ENCODE measurements around the gene SFT2D1.

The SFT2D1 gene

DNA sequence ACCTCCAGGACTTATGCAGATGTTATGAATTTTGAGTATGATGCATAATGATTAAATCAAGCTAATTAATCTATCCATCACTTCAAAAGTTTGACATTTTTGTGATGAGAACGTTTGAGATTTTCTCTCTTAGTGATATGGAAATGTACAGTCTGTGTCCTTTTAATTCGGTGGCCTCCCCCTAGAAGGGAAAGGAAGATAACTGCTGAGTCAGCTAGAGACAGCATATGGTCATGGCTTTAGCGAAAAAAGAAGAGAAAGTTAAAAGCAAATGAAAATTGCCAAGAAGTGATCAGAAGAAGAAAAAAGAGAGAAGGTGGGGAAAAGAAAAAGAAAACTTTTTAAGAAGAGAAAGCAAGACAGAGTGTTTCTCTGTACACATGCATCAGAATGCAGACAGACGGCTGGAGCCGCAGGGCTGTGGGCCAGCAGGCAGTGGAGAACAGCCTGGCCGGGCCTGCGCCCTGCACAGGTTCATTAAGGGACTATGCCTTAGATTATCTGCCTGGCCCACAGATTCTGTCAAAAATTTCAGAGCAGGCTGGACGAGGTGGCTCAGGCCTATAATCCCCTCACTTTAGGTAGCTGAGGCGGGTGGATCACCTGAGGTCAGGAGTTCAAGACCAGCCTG is 41.9 kb downstream of the SFT2D1 start:
- no peak for TF ChIP-seq POLR2A (IDR thresholded peaks at IDR 0.05; ENCODE audit: low read depth, low read length)

DNA sequence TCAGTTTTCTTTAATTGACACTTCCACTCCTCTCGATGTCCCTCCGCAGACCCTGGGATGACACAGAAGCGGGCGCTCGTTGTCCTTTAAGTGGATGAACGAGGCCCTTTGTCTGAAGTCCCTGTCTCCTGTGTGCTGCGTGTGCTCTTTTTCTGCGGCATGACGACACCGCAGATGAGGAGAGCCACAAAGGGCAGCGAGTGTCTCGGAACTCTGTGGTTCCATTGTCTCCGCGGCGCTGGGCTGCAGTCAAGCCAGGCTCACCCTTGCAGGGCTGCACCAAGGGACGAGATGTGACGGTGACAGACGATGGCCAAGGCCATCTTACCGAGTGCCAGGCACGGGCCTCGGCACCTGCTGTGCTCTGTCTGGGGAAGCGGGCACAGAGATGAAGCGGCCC is 44.7 kb downstream of the SFT2D1 start:
- TF ChIP-seq POLR2A (IDR thresholded peaks at IDR 0.05; ENCODE audit: low read depth, low read length): no peak
- DNase-seq (ENCODE audit: insufficient read length, low spot score) (no peak), FAIRE-seq (no peak)

More for the DNA sequence above, 41.9 kb downstream of the SFT2D1 start:
- DNase-seq (ENCODE audit: insufficient read length, low spot score): no peak
- FAIRE-seq: no peak

DNA sequence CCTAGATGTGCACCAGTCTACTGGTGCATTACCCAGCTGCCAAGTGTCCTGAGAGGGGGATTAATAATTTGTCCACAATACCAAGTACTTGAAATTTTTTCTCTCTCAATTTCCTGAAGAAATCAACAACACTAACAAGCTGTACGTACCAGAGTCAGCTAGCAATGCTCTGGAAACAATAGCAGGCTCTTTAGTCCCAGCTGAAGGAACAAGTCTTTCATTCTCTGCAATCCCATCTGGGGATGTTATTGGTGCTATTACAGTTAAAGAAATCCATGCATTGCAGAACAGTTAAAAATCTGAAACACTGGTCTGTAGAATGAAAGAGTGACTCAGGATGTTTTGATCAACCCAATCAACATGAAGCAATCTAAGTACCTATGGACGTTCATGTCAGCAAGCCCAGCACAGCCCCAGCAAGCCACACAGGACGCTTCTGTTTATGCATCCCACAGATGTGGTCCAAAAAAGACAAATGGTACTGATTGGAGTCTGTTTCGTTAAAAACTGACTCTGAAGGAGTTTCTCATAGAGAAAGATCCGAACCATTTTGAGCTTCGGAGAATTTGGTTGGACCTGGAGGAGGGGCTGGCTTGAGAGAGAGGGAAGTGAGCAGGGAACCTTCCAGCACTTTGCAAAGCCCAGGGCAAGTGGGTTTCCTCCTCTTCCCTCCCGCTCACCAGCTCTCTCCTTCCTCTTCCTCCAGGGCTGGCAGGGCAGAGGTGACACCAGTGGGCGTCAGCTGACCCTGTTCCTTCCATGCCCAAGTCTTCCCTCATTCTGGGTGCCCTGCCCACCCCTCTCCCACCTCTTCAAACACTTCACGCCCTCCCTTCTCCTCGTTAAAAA is 46.1 kb downstream of the SFT2D1 start:
- FAIRE-seq (no peak), DNase-seq (ENCODE audit: insufficient read length, low spot score) (no peak)

DNA sequence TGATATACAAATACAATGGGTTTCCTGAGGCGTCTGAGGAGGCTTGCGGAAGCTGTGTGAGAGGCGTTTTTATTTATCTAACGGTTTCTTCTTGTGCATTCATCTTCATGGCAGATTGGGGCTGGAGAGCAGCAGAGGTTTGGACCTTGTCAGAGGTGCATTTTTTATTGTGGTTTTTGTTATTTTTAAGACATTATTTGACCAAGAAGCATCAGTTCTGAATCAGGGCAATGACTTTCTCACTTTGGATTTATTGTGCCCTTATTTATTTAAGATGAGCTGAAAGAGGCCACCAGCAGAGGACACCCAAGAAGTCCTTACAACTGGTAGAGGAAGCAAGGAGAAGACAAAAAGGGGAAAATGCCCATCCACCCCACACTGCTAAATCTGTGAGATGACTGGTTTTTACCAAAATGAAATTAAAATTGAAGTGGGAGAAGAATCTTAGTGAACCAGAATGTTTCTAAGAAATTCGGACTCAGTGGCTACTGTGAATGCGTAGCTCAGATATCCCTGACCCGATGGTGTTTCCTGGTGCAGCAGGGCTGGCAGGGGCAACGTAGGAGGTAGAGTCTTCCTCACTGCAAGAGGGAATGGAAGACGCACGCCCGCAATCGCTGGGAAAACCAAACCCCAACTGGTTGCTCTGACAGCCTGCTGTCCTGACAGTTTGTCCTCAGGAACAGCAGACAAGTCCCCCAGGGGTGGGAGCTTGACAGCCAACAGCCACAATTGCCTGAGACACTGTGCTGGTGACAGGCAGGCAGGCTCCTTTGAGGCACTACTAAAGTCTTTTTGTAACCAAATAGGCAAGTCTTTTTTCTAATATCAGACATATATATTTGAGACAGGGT is 48.4 kb downstream of the SFT2D1 start:
- DNase-seq (ENCODE audit: insufficient read length, low spot score): no peak
- no peak for FAIRE-seq
- no peak for TF ChIP-seq POLR2A (IDR thresholded peaks at IDR 0.05; ENCODE audit: low read depth, low read length)

More for the DNA sequence above, 46.1 kb downstream of the SFT2D1 start:
- TF ChIP-seq POLR2A (IDR thresholded peaks at IDR 0.05; ENCODE audit: low read depth, low read length): no peak

DNA sequence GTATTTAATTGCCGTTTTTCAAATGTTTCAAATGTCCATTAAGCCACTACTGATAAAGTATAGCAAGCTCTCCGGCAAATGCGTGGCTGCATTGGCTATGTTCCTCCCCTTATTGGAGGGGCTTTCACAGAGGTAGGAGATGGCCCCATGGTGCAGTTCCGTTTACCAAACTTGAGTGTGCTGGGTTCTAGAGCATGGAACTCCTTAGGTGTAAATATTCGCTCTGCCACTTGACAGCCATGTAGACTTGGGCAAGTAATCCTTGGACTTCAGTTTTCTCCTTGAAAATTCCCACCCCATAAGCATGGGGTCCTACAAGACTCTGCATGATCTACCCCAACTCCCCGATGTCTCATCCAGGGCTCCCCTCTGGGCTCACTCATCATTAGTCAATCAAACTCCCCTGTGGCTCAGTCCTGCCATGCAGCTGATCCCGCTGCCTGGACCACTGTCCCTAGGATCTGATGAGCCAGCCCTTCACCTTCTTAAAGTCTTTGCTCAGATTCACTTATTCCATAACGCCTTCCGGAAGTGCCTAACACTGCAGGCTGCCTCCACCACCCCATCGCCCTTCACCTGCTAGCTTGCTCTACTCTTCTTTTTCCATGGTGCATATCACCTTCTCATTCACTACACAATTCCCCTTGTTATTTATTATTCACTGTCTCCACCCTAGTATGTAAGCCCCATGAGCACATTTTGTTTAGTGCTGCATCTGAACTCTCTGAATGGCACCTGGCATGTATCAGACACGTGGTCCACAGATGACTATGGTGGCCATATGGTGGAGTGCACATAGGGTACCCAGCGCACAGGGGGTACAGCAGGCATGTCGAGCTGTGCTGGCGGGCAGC is 52.9 kb downstream of the SFT2D1 start:
- FAIRE-seq (no peak), DNase-seq (ENCODE audit: insufficient read length, low spot score) (no peak)
- no peak for TF ChIP-seq POLR2A (IDR thresholded peaks at IDR 0.05; ENCODE audit: low read depth, low read length)

DNA sequence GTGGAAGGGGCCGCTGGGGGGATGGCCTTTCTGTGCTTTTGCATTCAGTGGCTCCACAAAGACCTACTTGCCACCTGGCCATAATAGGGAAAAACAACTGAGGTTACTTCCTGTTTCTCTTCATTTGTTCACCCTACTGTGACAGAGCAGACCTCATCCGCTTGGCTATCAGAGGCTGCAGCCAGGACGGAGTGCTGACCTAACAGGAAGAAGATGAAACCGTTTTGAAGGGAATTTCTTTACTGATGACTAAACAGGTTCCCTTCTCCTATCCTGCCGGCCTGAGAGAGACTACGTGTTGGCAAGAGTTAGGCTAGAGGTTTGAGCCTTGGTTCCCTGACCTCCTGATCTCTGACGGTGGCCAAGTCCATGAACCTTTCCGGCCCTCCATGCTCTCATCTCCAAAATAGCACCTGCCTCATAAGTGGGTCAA is 55.5 kb downstream of the SFT2D1 start:
- no peak for FAIRE-seq
- DNase-seq (ENCODE audit: insufficient read length, low spot score): no peak
- TF ChIP-seq POLR2A (IDR thresholded peaks at IDR 0.05; ENCODE audit: low read depth, low read length): no peak

DNA sequence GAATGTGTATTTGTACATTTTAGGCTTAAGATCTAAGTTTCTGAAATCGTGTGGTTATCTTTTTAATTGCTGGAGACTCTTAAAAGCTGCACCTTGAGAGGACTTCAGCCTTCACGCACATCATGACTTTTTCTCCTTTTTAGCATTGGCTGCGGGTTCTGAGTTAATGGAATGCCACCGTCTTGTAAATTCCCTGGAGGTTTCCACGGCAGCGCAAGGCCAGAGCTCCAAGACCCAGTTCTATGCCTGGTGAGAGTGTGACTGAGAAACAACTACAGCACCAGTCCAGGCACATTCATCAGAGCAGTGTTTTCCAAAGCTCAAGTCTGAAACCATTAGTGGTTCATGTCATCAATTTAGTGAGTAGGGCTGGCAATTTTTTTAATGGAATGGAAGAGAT is 57.1 kb downstream of the SFT2D1 start:
- TF ChIP-seq POLR2A (IDR thresholded peaks at IDR 0.05; ENCODE audit: low read depth, low read length): no peak
- FAIRE-seq (no peak), DNase-seq (ENCODE audit: insufficient read length, low spot score) (no peak)

DNA sequence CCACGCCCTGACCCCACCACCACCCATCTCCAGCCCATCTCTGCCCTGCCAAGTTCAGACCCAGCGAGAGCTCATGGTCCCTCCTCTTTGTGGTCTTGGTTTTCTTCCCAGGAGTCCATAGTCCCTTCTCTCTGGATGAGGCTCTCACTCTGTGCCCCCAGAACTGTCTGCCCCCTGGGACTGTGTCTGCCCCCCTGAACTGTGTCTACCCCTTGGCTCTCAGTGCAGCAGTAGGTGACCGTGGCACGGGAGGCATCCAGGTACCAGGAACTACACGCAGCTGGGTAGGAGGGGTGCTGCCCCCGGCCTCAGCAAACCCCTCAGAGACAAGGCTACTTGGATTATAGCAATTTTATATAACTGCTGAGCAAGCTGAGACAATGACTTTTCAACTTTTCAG is 57.7 kb downstream of the SFT2D1 start:
- DNase-seq (ENCODE audit: insufficient read length, low spot score): no peak
- no peak for TF ChIP-seq POLR2A (IDR thresholded peaks at IDR 0.05; ENCODE audit: low read depth, low read length)
- no peak for FAIRE-seq

DNA sequence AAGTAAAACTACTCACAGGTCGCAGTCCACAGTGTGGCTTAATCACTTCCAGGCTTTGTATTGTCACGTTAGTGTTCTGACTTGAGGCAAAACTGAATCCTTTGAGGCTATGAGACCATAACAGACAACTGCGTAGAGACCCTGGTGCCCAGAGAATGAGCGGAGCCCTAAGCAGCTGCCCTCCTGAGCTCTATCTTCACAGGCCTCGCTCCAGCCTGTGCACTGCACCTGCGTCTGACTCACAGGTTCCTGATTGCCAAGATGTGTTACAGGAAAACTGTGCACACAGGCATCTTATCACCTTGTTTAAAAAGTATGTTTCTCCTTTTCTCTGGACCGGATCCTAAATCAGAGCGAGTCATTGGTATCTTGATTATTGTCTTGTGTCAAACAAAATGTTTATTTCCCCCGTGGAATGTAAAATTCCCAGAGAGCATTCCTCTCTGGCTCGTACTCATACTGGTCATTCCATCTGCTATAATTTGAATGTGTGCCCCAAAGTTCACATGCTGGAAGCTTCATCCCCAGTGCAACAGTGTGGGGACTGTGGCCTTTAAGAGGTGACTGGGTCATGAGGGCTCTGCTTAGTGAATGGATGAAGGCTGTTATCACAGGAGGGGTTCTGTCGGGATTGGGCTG is 59.8 kb downstream of the SFT2D1 start:
- FAIRE-seq (no peak), DNase-seq (ENCODE audit: insufficient read length, low spot score) (no peak)
- TF ChIP-seq POLR2A (IDR thresholded peaks at IDR 0.05; ENCODE audit: low read depth, low read length): no peak

DNA sequence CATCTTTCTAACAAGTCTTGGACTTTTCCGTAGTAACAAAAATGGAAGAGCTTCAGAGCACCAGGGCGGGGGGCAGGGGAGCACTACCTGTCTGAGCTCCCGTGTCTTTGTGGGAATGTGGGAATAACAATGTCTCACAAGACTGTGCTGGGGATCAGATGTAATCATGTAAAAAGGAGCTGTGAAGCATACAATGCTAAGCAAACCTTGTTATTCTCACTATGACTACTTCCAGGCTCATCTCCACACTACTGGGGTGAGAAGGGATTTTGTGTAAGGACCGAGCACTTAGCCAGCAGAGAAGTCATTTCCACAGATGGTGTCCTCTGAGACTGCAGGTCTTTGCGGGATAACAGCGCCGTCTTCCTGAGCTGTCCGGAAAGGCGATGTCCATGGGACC is 61.2 kb downstream of the SFT2D1 start:
- FAIRE-seq (no peak), DNase-seq (ENCODE audit: insufficient read length, low spot score) (no peak)
- no peak for TF ChIP-seq POLR2A (IDR thresholded peaks at IDR 0.05; ENCODE audit: low read depth, low read length)

DNA sequence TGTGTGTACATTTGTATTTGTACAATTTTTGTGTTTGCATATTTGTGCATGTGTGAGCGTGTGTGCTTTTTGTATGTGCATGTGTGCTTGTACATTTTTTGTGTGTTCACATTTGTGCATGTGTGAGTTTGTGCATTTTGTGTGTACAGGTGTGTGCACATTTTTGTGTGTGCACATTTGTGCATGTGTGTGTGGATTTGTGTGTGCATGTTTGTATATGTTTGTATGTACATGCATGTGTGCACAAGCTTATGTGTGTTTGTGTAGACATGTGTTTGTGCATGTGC is 63.0 kb downstream of the SFT2D1 start:
- FAIRE-seq (no peak), DNase-seq (ENCODE audit: insufficient read length, low spot score) (no peak)
- TF ChIP-seq POLR2A (IDR thresholded peaks at IDR 0.05; ENCODE audit: low read depth, low read length): no peak

DNA sequence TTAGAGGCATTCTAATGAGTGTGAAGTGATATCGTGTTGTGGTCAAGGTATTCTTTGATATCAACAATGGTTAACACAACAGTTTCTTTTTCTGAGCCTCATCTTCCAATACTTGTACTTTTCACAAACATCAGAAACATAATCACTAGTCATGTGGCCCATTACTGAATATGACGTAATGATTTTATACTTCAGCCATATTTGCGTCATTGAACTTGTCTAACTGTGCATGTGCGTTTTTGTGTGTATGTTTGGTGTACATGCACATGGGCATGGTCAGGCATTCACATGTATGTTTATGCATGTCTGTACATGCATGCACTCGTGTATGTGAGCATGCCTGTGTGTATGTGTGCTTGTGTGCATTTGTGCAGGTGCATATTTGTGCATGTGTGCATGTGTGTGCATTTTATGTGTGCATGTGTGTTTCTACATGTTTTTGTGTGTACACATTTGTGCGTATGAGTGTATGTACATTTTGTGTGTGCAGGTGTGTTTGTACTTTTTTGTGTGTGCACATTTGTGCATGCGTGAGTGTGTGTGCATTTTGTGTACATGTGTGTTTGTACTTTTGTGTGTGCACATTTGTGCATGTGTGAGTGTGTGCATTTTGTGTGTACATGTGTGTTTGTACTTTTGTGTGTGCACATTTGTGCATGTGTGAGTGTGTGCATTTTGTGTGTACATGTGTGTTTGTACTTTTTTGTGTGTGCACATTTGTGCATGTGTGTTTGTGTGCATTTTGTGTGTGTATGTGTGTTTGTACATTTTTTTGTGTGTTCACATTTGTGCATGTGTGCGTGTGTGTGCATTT is 63.6 kb downstream of the SFT2D1 start:
- DNase-seq (ENCODE audit: insufficient read length, low spot score) (no peak), FAIRE-seq (no peak)
- TF ChIP-seq POLR2A (IDR thresholded peaks at IDR 0.05; ENCODE audit: low read depth, low read length): no peak

Measured in H54 (cell line).